HL-60 (cell line): Measurements from ENCODE around the gene PRG3.

Source experiments
- CTCF ChIP-seq: IDR thresholded peaks from one replicate; pipeline ENCODE4 v1.5.1; 2011; ENCODE audit warnings: low read length, control low read depth, inconsistent platforms; ENCODE audit not compliant: insufficient read depth
- POLR2AphosphoS5 ChIP-seq: IDR thresholded peaks from 2 replicates; pipeline ENCODE4 v1.6.1; 2012; ENCODE audit warnings: low read depth

GRCh38 chr11:57360991-57361390, 20.0 kb downstream of the PRG3 start:
- TF ChIP-seq CTCF (no peak), POLR2AphosphoS5 (no peak)
